CD4-positive, alpha-beta T cell (primary cell): ENCODE measurements around the gene SAP130. TPM values are rescaled to one million over a fixed set of nuclear protein-coding genes. Genes with fewer than 3 reads are reported as not detected.

Experiments used
- ATAC-seq: fragments of 200-7000 bp; cut with Tn5 transposase; one replicate; pipeline ENCODE4 v1.10.0; 2022; ENCODE audit warnings: mild to moderate bottlenecking; ENCODE audit not compliant: poor library complexity
- CTCF ChIA-PET: fragments of 350-600 bp; sonication (Branson Sonifier 250); formaldehyde crosslinking; loops from one replicate; lab custom pipeline; 2021; ENCODE audit warnings: antibody characterized with exemption, inconsistent platforms; lab: Charles Lee
- POLR2A ChIA-PET: fragments of 350-600 bp; sonication (Branson Sonifier 250); formaldehyde crosslinking; loops from one replicate; lab custom pipeline; 2021; ENCODE audit warnings: antibody characterized with exemption, inconsistent platforms; lab: Charles Lee
- DNase-seq, 14 experiments: peaks; one replicate each; pipeline ENCODE4 v3.0.0-alpha.2; 2013 to 2020; ENCODE audit warnings: mixed read lengths in 2 of 14
- H3K27ac ChIP-seq, 2 donors: one replicate each; pipeline versions ENCODE4 v1.5.1 to v1.7.0; 2013; ENCODE audit warnings: low read length in 2 of 2, low read depth in 1 of 2, mild to moderate bottlenecking in 1 of 2
- H3K27me3 ChIP-seq, 2 experiments: 1 replicate in 1 of 2; 2 replicates in 1 of 2; pipeline versions ENCODE4 v1.6.1 to v1.7.0; 2013; ENCODE audit warnings: low read length in 2 of 2, control low read depth in 1 of 2, mild to moderate bottlenecking in 1 of 2, moderate library complexity in 1 of 2; ENCODE audit not compliant: insufficient read depth in 2 of 2, control insufficient read depth in 1 of 2
- H3K36me3 ChIP-seq: one replicate; pipeline ENCODE4 v1.6.1; 2013; ENCODE audit warnings: low read length, control low read depth; ENCODE audit not compliant: insufficient read depth
- H3K4me1 ChIP-seq: one replicate; pipeline ENCODE4 v1.6.1; 2013; ENCODE audit warnings: low read length, control low read depth; ENCODE audit not compliant: insufficient read depth
- H3K4me3 ChIP-seq: one replicate; pipeline ENCODE4 v1.5.1; 2013; ENCODE audit warnings: mild to moderate bottlenecking, low read length, moderate library complexity
- H3K9me3 ChIP-seq, 2 experiments: 1 replicate in 1 of 2; 2 replicates in 1 of 2; pipeline versions ENCODE4 v1.6.1 to v1.7.0; 2013; ENCODE audit warnings: low read length in 2 of 2, mild to moderate bottlenecking in 2 of 2, control low read depth in 1 of 2, moderate library complexity in 1 of 2; ENCODE audit not compliant: control insufficient read depth in 1 of 2, insufficient read depth in 1 of 2
- H3K27ac Mint-ChIP-seq: one replicate; pipeline ENCODE4 v1.8.0; 2020; ENCODE audit warnings: mixed read lengths
- H3K27me3 Mint-ChIP-seq: one replicate; pipeline ENCODE4 v1.8.0; 2021; ENCODE audit warnings: mixed read lengths
- H3K36me3 Mint-ChIP-seq: one replicate; pipeline ENCODE4 v1.8.0; 2021; ENCODE audit warnings: low read depth, mixed read lengths
- H3K4me1 Mint-ChIP-seq: one replicate; pipeline ENCODE4 v1.8.0; 2021; ENCODE audit warnings: low read depth, mixed read lengths
- H3K4me3 Mint-ChIP-seq: one replicate; pipeline ENCODE4 v1.8.0; 2020; ENCODE audit warnings: mild to moderate bottlenecking, mixed read lengths
- H3K9me3 Mint-ChIP-seq: one replicate; pipeline ENCODE4 v1.8.0; 2020; ENCODE audit warnings: mixed read lengths
- CTCF ChIP-seq: fragments of 200-600 bp; IDR thresholded peaks from one replicate; pipeline ENCODE4 v1.8.0; 2022; ENCODE audit warnings: antibody characterized with exemption, mild to moderate bottlenecking
- intact Hi-C, 2 experiments: fragments of 100-400 bp; cut with DNase I in 1 of 2; cut with micrococcal nuclease in 1 of 2; formaldehyde crosslinking; loops; one replicate each; pipeline versions ENCODE4 v1.15.1 to v1.9.0; 2023 to 2025; cut with DNase I, micrococcal nuclease
- total RNA-seq, 174 experiments: library from RNA in 2 of 174; stranded (reverse) in 2 of 174; gene quantifications; one replicate each; pipeline ENCODE4 v1.2.3 and lab custom pipeline; 2021 to 2026

SAP130 gene
- total RNA-seq, 2 experiments from 2014 or later = 19.2 to 21.0 TPM

DNA sequence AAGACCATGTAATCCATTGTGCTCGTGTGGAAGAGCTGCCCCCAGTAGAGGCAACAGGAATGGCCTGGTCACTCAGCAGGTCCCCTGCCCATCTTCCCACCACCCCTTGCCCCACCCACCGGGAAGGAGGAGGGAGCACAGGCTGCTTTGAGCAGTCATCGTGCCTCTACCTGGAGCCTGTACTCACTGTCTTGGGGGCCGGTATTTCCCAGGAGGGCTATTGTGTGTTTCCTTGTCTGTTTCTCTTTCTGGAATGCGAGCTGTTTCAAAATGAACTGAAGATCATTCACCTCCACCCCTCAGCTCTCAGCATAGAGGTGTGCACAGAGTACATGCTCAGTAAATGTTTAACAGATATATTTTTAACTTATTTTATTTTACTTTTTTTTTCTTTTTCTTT lies 134.4 kb downstream of the SAP130 start:
- POLR2A ChIA-PET = no interaction called here
- Histone ChIP-seq H3K4me3 (no peak overlapping the region), H3K4me1 (no peaks in the 10 kb centered on the region), H3K27me3 (no peaks in the 10 kb centered on the region), H3K36me3 (no peaks in the 10 kb centered on the region), H3K27ac (no peak overlapping the region), H3K9me3 (no peaks in the 10 kb centered on the region)
- Mint-ChIP-seq H3K36me3 (no peaks in the 10 kb centered on the region), H3K27me3 (no peaks in the 10 kb centered on the region), H3K27ac (no peak overlapping the region), H3K4me1 (peaks cover 15% of the 10 kb centered on the region), H3K4me3 (no peak overlapping the region), H3K9me3 (no peaks in the 10 kb centered on the region)
- CTCF ChIA-PET = no interaction called here
- ATAC-seq (no peak), DNase-seq (no peak)
- intact Hi-C loops = loop anchor here in 1 of 2 experiments (5.0 kb wide), 1 partner anchor 361 kb away; no protein-coding TSS in a partner anchor
- no peak for TF ChIP-seq CTCF

DNA sequence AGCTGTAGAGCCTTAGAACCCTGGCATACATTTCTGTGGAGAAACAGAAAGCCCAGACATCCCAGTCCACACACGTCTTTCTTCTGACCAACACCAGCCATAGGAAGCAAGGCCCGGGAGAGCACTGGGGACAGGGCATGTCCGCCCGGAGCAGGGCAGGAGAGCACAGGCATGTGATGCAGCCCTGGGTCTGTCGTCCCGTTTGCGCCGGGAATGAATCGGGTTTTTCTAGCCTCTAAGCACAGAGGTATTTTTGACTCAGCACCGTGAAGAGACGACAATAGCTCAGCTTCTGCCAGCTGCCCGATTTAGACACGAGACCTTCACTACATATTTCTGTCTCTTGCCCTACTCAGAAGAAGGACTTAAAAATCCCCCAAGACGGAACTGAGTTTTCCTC lies 134.8 kb downstream of the SAP130 start:
- intact Hi-C loops = loop anchor here in 1 of 2 experiments (5.0 kb wide), 1 partner anchor 361 kb away; no protein-coding TSS in a partner anchor
- ChIA-PET POLR2A (no interaction called here), CTCF (no interaction called here)
- H3K27ac Mint-ChIP-seq = no peak overlapping the region
- no peak overlapping the region for H3K4me3 Mint-ChIP-seq
- H3K9me3 Mint-ChIP-seq = no peaks in the 10 kb centered on the region
- Histone ChIP-seq H3K27ac (no peak overlapping the region), H3K9me3 (no peaks in the 10 kb centered on the region), H3K27me3 (no peaks in the 10 kb centered on the region), H3K4me1 (no peaks in the 10 kb centered on the region), H3K4me3 (no peak overlapping the region), H3K36me3 (no peaks in the 10 kb centered on the region)
- DNase-seq = no peak
- peaks cover 18% of the 10 kb centered on the region for H3K4me1 Mint-ChIP-seq
- no peak for TF ChIP-seq CTCF
- no peaks in the 10 kb centered on the region for H3K36me3 Mint-ChIP-seq
- H3K27me3 Mint-ChIP-seq = no peaks in the 10 kb centered on the region
- no peak for ATAC-seq

- Histone ChIP-seq H3K27me3 (no peaks in the 10 kb centered on the region), H3K9me3 (no peaks in the 10 kb centered on the region), H3K36me3 (no peaks in the 10 kb centered on the region), H3K4me1 (peaks cover 7% of the 10 kb centered on the region), H3K4me3 (no peak overlapping the region), H3K27ac (no peak overlapping the region)
- Mint-ChIP-seq H3K27ac (no peak overlapping the region), H3K4me3 (no peak overlapping the region), H3K9me3 (no peaks in the 10 kb centered on the region), H3K27me3 (no peaks in the 10 kb centered on the region), H3K4me1 (peaks cover 30% of the 10 kb centered on the region), H3K36me3 (no peaks in the 10 kb centered on the region)
- no peak for DNase-seq
- no peak for ATAC-seq
- CTCF ChIA-PET = no interaction called here
- POLR2A ChIA-PET = interaction anchor here (0.7 kb wide), 1 partner anchor 892 kb away, joined by 3 read pairs; no protein-coding TSS in a partner anchor
- no peak for TF ChIP-seq CTCF
- intact Hi-C loops = loop anchor here in 1 of 2 experiments (5.0 kb wide), 1 partner anchor 360 kb away; no protein-coding TSS in a partner anchor
These were observed 136.0 kb downstream of the SAP130 start for GRCh38 chr2:127891811-127892210.

Other genes with a start within 250 kb of the SAP130 start
- 10 to 100 TPM; 59.8 to 61.5 TPM for gene WDR33, start 216.9 kb downstream of the SAP130 start, total RNA-seq
- gene POLR2D, start 169.9 kb downstream of the SAP130 start, total RNA-seq = 10 to 100 TPM; 30.5 to 32.9 TPM
- gene AMMECR1L, start 142.1 kb downstream of the SAP130 start, total RNA-seq = 10 to 100 TPM in 1 of 2 experiments, 1 to 10 TPM in 1; 9.6 to 10.1 TPM
- gene UGGT1, start 63.1 kb upstream of the SAP130 start, total RNA-seq = 10 to 100 TPM; 23.5 to 28.4 TPM